Measurements from ENCODE around the gene SH2D4B. TPM values are rescaled to one million over a fixed set of nuclear protein-coding genes. Genes with fewer than 3 reads are reported as not detected.

SH2D4B gene
- total RNA-seq, 1 donor from 2014 or later: 0.43 TPM

DNA sequence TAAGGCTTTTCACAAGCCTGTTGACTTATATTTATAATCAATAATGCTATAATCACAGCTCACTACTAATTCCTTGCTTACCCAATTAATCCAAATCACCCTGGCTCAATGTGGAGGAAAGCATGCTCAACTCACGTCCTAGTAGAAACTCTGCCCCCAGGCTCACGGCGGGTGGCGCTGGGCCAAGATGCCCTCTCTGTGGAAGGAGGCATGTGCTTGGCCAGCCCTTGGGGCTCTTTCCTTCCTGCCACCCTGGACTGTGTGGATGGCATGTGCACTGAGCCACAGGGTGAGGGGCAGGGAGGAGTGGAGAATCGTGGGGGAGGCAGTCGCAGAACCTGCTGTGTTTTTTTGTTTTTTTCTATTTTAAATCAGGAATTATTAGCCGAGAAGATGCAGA, 96.2 kb downstream of the SH2D4B start:
- H3K36me3 ChIP-seq: no peaks in the 10 kb centered on the region
- no peaks in the 10 kb centered on the region for H3K27me3 ChIP-seq
- no peaks in the 10 kb centered on the region for H3K9me3 ChIP-seq
- H3K27ac ChIP-seq: no peak overlapping the region
- no peak for ATAC-seq
- H3K4me1 ChIP-seq: no peaks in the 10 kb centered on the region
- no peak overlapping the region for H3K4me3 ChIP-seq
- DNase-seq: no peak
- intact Hi-C loops (cut with DNase I): no loop called here
- TF ChIP-seq, protein P1, sequence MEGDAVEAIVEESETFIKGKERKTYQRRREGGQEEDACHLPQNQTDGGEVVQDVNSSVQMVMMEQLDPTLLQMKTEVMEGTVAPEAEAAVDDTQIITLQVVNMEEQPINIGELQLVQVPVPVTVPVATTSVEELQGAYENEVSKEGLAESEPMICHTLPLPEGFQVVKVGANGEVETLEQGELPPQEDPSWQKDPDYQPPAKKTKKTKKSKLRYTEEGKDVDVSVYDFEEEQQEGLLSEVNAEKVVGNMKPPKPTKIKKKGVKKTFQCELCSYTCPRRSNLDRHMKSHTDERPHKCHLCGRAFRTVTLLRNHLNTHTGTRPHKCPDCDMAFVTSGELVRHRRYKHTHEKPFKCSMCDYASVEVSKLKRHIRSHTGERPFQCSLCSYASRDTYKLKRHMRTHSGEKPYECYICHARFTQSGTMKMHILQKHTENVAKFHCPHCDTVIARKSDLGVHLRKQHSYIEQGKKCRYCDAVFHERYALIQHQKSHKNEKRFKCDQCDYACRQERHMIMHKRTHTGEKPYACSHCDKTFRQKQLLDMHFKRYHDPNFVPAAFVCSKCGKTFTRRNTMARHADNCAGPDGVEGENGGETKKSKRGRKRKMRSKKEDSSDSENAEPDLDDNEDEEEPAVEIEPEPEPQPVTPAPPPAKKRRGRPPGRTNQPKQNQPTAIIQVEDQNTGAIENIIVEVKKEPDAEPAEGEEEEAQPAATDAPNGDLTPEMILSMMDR (IDR thresholded peaks at IDR 0.05): no peak

DNA sequence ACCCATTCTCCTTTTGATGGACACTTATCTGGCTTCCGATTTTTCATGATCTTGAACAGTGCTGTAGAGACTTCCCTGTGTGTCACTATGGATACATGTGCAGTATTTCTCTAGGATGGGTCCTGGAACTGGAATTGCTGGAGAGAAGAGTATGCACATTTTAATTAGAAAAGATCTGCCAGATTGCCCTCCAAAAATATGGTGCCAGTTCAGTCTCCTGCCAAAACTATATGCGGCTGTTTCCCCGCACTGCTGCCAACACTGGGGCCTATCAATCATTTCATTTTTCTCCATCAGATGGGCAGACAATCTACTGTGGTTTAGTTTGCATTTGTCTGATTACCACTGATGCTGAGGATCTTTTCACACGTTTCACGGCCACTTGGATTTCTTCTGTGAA, 105.0 kb downstream of the SH2D4B start:
- Histone ChIP-seq H3K4me3 (no peak overlapping the region), H3K27me3 (no peaks in the 10 kb centered on the region), H3K27ac (no peak overlapping the region), H3K36me3 (no peaks in the 10 kb centered on the region), H3K4me1 (no peaks in the 10 kb centered on the region), H3K9me3 (no peaks in the 10 kb centered on the region)
- TF ChIP-seq, protein P1 (IDR thresholded peaks at IDR 0.05): no peak
- no peak for ATAC-seq
- intact Hi-C loops (cut with DNase I): no loop called here
- no peak for DNase-seq

- Histone ChIP-seq H3K9me3 (no peaks in the 10 kb centered on the region), H3K36me3 (no peaks in the 10 kb centered on the region), H3K27ac (no peak overlapping the region), H3K27me3 (no peaks in the 10 kb centered on the region), H3K4me1 (no peaks in the 10 kb centered on the region), H3K4me3 (no peak overlapping the region)
- ATAC-seq: no peak
- no peak for DNase-seq
- intact Hi-C loops (cut with DNase I): no loop called here
- TF ChIP-seq, protein P1 (IDR thresholded peaks at IDR 0.05): no peak
These were observed 108.7 kb downstream of the SH2D4B start for GRCh38 chr10:80646366-80646765.

- Histone ChIP-seq H3K36me3 (no peaks in the 10 kb centered on the region), H3K4me3 (no peak overlapping the region), H3K4me1 (no peaks in the 10 kb centered on the region), H3K27ac (no peak overlapping the region), H3K27me3 (no peaks in the 10 kb centered on the region), H3K9me3 (no peaks in the 10 kb centered on the region)
- no peak for ATAC-seq
- TF ChIP-seq, protein P1 (IDR thresholded peaks at IDR 0.05): no peak
- intact Hi-C loops (cut with DNase I): no loop called here
- DNase-seq: no peak
These were observed 109.6 kb downstream of the SH2D4B start for GRCh38 chr10:80647173-80647833.

DNA sequence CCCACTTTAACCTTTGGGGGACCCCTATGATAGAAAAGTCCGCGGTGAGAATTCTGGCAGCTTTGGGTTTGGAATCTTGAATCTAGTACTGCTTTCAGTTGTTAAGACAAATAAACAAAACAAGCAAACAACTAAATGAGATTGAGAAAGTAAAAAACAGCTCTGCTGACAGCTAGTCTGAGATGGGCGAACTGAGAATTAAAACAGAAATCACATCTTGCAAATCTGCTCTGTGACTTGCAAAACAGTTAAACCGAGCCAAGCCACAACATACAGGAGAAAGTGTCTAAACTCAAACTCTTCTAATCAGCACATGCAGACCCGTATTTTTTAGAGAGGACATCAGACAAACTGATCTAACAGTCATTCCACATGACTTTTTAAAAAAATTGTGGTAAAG, 110.4 kb downstream of the SH2D4B start:
- Histone ChIP-seq H3K4me3 (no peak overlapping the region), H3K36me3 (no peaks in the 10 kb centered on the region), H3K27ac (no peak overlapping the region), H3K9me3 (no peaks in the 10 kb centered on the region), H3K27me3 (no peaks in the 10 kb centered on the region), H3K4me1 (no peaks in the 10 kb centered on the region)
- TF ChIP-seq, protein P1 (IDR thresholded peaks at IDR 0.05): no peak
- no peak for ATAC-seq
- intact Hi-C loops (cut with DNase I): no loop called here
- DNase-seq: no peak

GRCh38 chr10:80649183-80649582, 111.5 kb downstream of the SH2D4B start:
- no peak for DNase-seq
- H3K4me1 ChIP-seq: no peaks in the 10 kb centered on the region
- no peak overlapping the region for H3K4me3 ChIP-seq
- no peaks in the 10 kb centered on the region for H3K27me3 ChIP-seq
- H3K27ac ChIP-seq: no peak overlapping the region
- ATAC-seq: no peak
- TF ChIP-seq, protein P1 (IDR thresholded peaks at IDR 0.05): no peak
- intact Hi-C loops (cut with DNase I): no loop called here
- H3K9me3 ChIP-seq: peaks cover 7% of the 10 kb centered on the region
- no peaks in the 10 kb centered on the region for H3K36me3 ChIP-seq

Data from upper lobe of right lung (tissue), 1 donor.